GM21423 (cell line): ENCODE data around the gene SPX.
A peak's percentile ranks its signal among the peaks of the same experiment; 100 is the strongest.

ENCODE experiments used
- ATAC-seq: cut with Tn5 transposase; IDR thresholded peaks from one replicate; pipeline ENCODE4 v1.9.1; 2021; ENCODE audit warnings: mild to moderate bottlenecking, moderate library complexity; ENCODE audit not compliant: unreplicated experiment

SPX gene, protein sequence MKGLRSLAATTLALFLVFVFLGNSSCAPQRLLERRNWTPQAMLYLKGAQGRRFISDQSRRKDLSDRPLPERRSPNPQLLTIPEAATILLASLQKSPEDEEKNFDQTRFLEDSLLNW

DNA sequence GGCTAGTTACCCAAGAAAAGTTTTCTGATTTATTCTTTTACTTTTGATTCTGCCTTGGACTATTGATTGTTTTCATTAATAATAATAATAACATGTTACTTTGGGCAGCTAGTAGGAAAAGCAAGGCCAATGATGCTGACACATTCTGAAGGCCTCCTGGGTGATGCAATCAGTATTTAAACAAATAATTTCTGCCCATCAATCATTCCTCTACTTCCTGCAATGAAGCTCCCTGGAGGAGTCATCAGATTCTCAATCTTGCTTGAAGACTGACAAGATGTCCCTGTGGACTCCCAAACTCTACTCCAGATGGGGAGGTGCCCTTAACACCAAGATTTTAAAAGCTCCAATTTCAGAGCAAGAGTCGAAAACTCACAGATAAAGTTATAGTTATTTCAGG, at the start of gene SPX:
SPX (plus strand) TSS at position 244 of the 400 bp plus-strand sequence. CDS start 177 bp downstream, outside the sequence.
- ATAC-seq: no peak

- ATAC-seq: no peak
These were observed 49.1 kb upstream of the SPX start for GRCh38 chr12:21476949-21477348.

DNA sequence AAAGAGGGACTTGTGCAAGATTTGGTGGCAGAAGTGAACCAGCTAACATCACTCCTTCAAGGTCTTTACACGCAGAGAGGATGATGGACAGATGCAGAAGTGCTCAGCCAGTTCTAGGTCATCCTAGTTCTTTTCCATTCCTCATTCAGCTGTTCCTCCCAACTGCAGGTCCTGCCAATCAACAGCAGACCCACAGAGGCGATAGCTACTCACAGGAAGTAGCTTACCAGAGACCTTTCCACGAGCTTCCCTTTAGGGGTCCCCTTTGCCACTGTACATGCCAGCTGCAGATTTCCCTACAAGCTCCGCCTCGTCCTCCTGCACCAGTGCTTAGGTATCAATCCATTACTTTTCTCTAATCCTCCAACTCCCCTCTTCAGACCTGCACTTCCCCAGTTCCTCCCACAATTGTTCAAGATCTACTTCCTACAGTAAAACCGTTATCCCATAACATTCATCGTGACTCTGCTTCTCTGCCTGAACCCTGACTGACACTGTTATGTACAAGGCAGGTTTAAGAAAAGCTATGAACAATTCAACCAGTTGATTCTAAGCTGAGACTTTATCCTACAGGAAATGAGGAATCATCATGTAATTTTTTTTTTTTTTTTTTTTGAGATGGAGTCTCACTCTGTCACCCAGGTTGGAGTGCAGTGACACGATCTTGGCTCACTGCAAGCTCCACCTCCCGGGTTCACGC, 47.2 kb upstream of the SPX start:
- no peak for ATAC-seq

- ATAC-seq: no peak
These were observed 42.6 kb upstream of the SPX start for GRCh38 chr12:21483531-21483930.

- no peak for ATAC-seq
These were observed 40.1 kb upstream of the SPX start for GRCh38 chr12:21485998-21486397.

DNA sequence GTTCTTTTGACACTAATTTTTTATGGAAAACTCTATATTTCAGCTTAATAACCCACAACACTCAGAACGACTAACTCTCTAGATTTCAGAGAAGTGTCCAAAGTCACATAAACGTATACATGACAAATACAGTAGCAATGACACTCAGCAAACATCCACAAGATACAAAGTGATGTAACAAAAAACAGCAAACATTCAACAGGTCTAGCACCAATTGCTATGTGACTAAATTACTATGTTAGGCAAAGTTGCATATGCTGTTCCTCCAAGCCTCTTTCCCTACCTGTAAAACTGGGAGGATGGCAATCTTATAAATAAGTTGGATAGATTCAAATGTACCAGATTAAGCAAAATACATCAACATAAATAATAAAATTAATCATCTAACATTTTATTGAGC, 26.3 kb upstream of the SPX start:
- no peak for ATAC-seq

GRCh38 chr12:21500786-21501257, 25.3 kb upstream of the SPX start:
- ATAC-seq: peak; percentile 0

DNA sequence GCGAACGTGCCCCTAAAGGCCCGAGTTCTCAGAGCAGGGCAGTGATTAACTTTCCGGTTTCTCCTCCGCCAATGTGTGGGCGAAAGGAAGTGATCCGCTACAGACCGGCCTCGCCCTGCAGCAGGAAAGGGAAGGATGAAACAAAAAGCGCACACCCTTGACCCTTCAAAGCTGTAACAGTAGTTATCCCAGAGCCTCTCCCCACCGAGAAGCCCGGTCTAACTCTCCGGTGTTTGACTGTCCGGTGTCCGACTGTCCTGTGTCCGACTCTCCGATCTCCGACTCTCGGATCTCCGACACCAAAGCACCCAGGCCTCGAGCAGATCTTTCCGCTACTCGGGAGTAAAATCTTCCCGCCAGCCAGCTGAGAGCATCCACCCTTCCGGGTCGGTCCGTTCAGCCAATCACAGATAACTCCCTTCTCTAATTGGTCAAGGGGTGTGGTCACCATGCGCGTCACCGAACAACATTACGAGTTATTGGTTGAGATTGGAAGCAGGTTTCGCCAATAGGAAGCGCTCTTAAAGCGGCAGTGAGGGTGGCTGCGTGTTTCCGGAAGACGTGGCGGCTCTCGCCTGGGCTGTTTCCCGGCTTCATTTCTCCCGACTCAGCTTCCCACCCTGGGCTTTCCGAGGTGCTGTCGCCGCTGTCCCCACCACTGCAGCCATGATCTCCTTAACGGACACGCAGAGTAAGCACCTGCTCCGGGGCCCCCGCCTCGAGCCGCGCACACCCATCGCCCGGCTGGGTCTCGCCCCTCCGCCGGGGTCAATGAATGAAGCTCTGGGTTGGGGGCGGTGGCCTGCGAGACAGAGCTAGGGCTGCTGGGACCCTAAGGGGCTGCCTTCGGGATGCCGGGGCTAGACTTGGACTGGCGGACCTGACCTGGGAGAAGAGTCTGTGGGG, 24.6 kb upstream of the SPX start, which contains the start of the genes GOLT1B and RECQL:
GOLT1B (plus strand) TSS at position 532 of the 906 bp plus-strand sequence; CDS start at position 667, 135 bp downstream.
RECQL (minus strand) TSS at position 378 of the 906 bp plus-strand sequence. CDS start 2,065 bp downstream, outside the sequence.
- peak; percentile 98 for ATAC-seq

- ATAC-seq: no peak
These were observed 24.0 kb upstream of the SPX start for GRCh38 chr12:21502164-21502496.

GRCh38 chr12:21502872-21503271, 23.2 kb upstream of the SPX start:
- ATAC-seq: no peak

DNA sequence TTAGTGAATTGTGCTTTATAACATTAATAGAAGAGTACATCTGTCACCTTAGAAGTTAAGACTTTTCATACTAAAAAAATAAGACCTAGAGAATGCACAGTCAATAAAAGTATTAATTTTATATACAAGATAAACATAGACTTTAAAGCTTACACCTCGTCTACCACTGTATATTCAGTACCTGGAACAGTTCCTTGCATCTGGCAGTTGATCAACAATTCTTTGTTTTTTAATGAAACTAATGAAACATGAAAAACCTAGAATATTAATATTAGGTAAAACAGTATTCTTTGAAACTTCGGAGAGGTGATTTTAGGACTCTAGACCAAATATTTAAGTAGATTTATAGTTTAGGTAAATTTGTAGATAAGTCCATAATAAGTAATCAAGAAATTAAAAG, 20.2 kb upstream of the SPX start:
- ATAC-seq: no peak

DNA sequence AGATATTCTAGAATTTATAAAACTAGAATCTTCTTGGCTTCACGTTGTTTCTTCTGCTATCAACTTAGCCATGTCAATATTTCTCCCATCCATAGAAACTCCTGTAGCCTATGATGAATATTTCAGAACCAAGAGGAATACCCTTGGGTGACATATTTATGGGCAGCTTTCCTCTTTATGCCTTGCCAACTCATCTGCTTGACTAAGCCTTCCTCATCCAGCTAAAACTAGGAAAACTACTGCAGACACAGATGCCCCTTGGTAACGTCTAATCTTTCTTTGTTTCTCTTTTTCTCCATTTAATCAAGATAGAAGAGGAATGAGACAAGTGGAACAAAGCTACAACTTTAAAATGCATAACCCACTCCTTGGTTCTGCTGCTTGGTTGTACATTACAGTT, 18.2 kb upstream of the SPX start:
- ATAC-seq: no peak

DNA sequence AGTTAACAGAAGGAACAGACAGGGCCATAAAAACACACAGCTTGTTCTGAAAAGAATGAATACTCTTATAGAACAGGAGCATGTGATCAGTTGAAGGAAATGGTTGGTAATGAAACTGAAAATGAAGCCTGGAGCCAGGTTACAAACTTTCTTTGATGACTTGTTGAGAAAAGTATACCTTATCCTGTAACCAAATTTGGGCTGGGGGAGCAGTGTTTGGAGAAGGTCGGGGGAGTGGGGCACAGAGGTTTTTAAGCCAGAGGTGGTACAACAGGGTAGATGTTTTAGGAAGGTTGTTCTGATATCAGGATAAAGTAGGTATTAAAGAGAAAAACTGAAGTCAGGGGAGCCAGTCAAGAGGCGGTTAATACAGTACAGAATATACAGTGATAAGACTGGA, 16.3 kb upstream of the SPX start:
- peak; percentile 98 for ATAC-seq

GRCh38 chr12:21516281-21516680, 9.8 kb upstream of the SPX start:
- no peak for ATAC-seq

DNA sequence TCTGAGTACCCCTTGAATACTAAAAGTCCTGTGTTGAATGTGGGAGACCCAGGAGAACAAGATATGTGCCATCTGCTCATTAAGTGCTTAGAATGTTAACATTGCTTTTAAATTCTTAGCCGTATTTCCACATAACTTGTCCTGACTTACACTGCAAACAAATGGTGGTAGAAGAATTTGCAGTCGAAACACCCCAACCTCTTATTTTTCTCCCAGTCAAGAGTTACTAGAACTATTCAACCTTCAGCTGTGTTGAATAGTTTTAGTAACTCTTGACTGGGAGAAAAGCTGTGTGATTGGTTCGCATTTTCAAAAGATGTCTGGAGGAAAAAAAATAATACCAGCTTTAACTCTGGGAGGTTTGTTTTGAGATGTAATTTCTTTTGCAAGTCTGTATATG, 7.6 kb upstream of the SPX start:
- ATAC-seq: no peak

GRCh38 chr12:21521541-21521940, 4.6 kb upstream of the SPX start:
- no peak for ATAC-seq

GRCh38 chr12:21523148-21523547, 2.9 kb upstream of the SPX start:
- no peak for ATAC-seq

DNA sequence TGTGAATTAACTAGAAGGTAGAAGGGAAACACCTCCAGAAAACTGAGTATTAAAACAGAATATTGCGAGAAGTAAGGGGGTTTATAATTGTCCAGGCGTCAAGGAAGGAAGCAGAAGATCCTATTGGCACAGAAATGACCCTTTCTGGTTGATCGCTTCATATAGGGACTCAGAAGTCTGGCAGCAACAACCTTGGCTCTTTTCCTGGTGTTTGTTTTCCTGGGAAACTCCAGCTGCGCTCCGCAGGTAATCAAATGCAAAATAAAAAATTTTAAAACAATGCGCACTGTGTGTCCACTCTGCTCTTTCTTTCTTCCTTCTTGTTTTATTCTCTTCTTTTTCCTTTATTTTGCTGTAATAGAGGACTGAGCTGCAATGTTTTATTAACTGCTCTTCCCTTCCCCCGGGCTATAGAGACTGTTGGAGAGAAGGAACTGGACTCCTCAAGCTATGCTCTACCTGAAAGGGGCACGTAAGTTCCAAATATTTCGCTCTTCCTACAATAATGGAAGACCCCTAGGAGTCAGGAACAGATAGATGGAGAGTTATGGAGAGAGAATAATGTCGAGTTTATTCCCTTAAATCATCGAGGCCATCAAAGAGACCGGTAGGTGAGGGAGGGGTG, 737 bp downstream of the SPX start:
- no peak for ATAC-seq

GRCh38 chr12:21527451-21528180, 1.5 kb downstream of the SPX start:
- ATAC-seq: peak; percentile 93

GRCh38 chr12:21528953-21529352, 2.9 kb downstream of the SPX start:
- ATAC-seq: no peak
